DOHH2 (cell line): ENCODE data around the gene SLC52A3.

Experiments used
- H3F3A ChIP-seq: fragments of 200-600 bp; sonication (generic), shearing (Covaris generic); 2 replicates; pipeline ENCODE4 v1.6.0; 2016; ENCODE audit warnings: antibody characterized with exemption, mild to moderate bottlenecking; ENCODE audit not compliant: control insufficient read depth, insufficient read depth
- H3K27ac ChIP-seq: fragments of 200-600 bp; sonication (generic); 2 replicates; pipeline ENCODE4 v1.5.1; 2014; ENCODE audit warnings: low read depth, mild to moderate bottlenecking, low read length, moderate library complexity
- H3K27me3 ChIP-seq: fragments of 200-600 bp; sonication (generic); 2 replicates; pipeline ENCODE4 v1.6.1; 2014; ENCODE audit warnings: mild to moderate bottlenecking, low read length, mixed read lengths; ENCODE audit not compliant: control insufficient read depth
- H3K36me3 ChIP-seq: fragments of 200-600 bp; sonication (generic); 2 replicates; pipeline ENCODE4 v1.6.1; 2014; ENCODE audit warnings: mild to moderate bottlenecking, low read length, moderate library complexity, mixed read lengths; ENCODE audit not compliant: control insufficient read depth
- H3K4me1 ChIP-seq: fragments of 200-600 bp; sonication (generic); 2 replicates; pipeline ENCODE4 v1.6.1; 2014; ENCODE audit warnings: mild to moderate bottlenecking, low read length, mixed read lengths; ENCODE audit not compliant: control insufficient read depth
- H3K4me2 ChIP-seq: fragments of 200-600 bp; sonication (generic); 2 replicates; pipeline ENCODE4 v1.6.0; 2014; ENCODE audit warnings: mild to moderate bottlenecking, low read length, moderate library complexity
- H3K4me3 ChIP-seq: fragments of 200-600 bp; sonication (generic); 2 replicates; pipeline ENCODE4 v1.5.1; 2014; ENCODE audit warnings: mild to moderate bottlenecking, low read length, mixed read lengths
- H3K79me2 ChIP-seq: fragments of 200-600 bp; sonication (generic); 2 replicates; pipeline ENCODE4 v1.6.1; 2014; ENCODE audit warnings: mild to moderate bottlenecking, low read length, mixed read lengths; ENCODE audit not compliant: control insufficient read depth
- H3K9me2 ChIP-seq: fragments of 200-600 bp; sonication (generic); replicated peaks from 2 replicates; pipeline ENCODE4 v1.6.1; 2014; ENCODE audit warnings: mild to moderate bottlenecking, low read length, mixed read lengths; ENCODE audit not compliant: control insufficient read depth
- H3K9me3 ChIP-seq: fragments of 200-600 bp; sonication (generic); 2 replicates; pipeline ENCODE4 v1.6.1; 2014; ENCODE audit warnings: antibody characterized with exemption, low read length, mixed read lengths; ENCODE audit not compliant: control insufficient read depth, insufficient read depth
- H4K20me1 ChIP-seq: fragments of 200-600 bp; sonication (generic); 2 replicates; pipeline ENCODE4 v1.6.0; 2014; ENCODE audit warnings: low read depth, mild to moderate bottlenecking, antibody characterized with exemption, low read length, moderate library complexity; ENCODE audit not compliant: control insufficient read depth, insufficient read depth
- EZH2phosphoT487 ChIP-seq: fragments of 200-600 bp; sonication (generic); IDR thresholded peaks from 2 replicates; pipeline ENCODE4 v1.6.1; 2017; ENCODE audit warnings: borderline replicate concordance, mild to moderate bottlenecking, antibody characterized with exemption, low read length, moderate library complexity, mixed read lengths
- TF ChIP-seq, protein P1 (sequence below): fragments of 200-600 bp; sonication (generic); IDR thresholded peaks from one replicate; pipeline ENCODE4 v1.5.1; 2014; ENCODE audit warnings: antibody characterized with exemption, mild to moderate bottlenecking, low read depth, low read length; ENCODE audit not compliant: poor library complexity, severe bottlenecking

SLC52A3 gene

DNA sequence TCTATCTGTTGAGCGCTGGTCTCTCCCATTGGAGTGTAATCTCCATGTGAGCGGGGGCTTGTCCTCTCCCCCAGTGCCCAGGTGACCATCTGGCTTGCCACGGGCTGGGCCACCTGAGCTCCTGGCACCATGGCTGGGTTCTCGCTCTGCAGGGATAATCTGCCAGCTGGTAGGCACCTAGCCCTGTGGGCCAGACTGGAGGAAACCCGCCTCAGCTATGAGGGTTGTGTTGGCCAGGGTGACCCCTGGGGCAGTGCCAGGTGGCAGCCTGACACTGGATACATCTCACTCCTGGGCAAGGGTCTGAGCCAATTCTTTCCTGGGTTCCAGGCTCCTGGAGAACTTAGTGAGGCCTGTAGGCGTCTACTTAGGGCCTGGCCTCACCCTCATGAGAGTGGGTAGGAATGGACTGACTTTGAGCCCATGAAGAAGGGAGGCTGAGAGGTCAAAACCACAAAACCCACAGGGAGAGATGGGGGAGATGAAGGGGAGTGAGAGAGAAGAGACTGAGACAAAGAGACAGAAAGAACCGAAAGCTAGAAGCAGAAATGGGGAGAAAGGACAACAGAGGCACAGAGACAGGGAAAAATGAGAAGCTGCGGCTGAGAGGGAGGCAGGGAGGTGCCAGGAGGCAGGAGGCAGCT, 5.8 kb upstream of the SLC52A3 start:
- H3K27ac ChIP-seq, result no peak overlapping the region
- H3F3A ChIP-seq, result no peaks in the 10 kb centered on the region
- no peaks in the 10 kb centered on the region for H4K20me1 ChIP-seq
- H3K9me2 ChIP-seq, result no peaks in the 10 kb centered on the region
- no peaks in the 10 kb centered on the region for H3K27me3 ChIP-seq
- H3K4me1 ChIP-seq, result no peaks in the 10 kb centered on the region
- H3K4me3 ChIP-seq, result no peak overlapping the region
- H3K36me3 ChIP-seq, result no peaks in the 10 kb centered on the region
- no peak for TF ChIP-seq EZH2phosphoT487
- TF ChIP-seq, protein P1, sequence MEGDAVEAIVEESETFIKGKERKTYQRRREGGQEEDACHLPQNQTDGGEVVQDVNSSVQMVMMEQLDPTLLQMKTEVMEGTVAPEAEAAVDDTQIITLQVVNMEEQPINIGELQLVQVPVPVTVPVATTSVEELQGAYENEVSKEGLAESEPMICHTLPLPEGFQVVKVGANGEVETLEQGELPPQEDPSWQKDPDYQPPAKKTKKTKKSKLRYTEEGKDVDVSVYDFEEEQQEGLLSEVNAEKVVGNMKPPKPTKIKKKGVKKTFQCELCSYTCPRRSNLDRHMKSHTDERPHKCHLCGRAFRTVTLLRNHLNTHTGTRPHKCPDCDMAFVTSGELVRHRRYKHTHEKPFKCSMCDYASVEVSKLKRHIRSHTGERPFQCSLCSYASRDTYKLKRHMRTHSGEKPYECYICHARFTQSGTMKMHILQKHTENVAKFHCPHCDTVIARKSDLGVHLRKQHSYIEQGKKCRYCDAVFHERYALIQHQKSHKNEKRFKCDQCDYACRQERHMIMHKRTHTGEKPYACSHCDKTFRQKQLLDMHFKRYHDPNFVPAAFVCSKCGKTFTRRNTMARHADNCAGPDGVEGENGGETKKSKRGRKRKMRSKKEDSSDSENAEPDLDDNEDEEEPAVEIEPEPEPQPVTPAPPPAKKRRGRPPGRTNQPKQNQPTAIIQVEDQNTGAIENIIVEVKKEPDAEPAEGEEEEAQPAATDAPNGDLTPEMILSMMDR, result no peak
- H3K79me2 ChIP-seq, result no peaks in the 10 kb centered on the region
- H3K9me3 ChIP-seq, result no peaks in the 10 kb centered on the region
- no peak overlapping the region for H3K4me2 ChIP-seq

DNA sequence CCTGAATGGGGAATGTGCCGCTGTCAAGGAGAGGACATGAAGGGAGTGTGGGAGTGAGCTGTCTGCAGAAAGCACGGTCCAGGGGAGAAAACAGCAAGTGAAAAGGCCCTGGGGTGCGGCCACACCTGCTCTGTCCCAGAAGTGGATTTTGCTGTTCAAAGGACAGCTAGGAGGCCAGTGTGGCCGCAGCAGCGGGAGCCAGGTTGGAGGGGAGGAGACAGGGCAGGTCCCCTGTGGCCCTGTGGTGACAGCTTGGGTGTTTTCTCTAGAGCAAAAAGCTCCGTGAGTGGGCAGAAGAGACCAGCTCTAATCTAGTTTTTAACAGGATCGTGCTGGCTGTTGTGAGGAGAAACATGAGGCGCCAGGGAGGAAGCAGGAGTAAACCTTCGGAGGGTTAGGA, 4.5 kb upstream of the SLC52A3 start:
- no peaks in the 10 kb centered on the region for H3K36me3 ChIP-seq
- TF ChIP-seq, protein P1, result no peak
- no peak for TF ChIP-seq EZH2phosphoT487

DNA sequence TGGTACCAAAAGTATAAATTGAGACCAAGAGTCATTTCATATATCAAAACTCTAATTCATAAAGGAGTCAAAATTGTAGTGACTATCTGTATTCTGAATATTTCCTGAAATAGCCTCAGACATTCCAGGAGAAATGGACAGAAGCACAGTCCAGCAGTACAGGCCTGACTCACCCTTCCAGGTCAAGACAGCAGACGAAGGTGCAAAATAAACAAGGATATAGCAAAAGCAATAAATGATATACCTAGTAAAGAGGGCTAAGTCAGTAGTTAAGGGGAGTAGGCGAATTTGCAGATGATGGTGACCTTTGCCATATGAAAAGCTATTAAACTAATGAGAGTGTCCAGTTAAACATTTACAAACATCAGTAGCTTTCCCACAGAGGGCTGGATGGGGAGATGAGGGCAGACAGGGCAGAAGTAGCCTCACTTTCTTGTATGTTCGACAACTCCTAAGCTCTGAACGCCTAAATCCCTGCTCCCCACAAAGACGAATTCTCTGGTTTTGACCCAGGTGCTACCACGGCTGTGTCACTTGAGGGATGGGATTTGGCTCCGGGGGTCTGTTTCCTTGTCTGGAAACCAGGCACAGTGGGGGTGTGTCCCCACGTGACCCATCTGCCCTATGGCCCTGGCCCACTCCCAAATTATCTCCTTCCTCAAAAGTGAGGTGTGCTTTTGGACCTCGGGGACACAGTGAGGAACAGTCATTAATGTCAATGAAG, 3.6 kb upstream of the SLC52A3 start:
- no peak overlapping the region for H3K4me2 ChIP-seq
- H3K4me1 ChIP-seq, result no peaks in the 10 kb centered on the region
- H3K27ac ChIP-seq, result no peak overlapping the region
- no peak overlapping the region for H3K4me3 ChIP-seq
- no peaks in the 10 kb centered on the region for H3K36me3 ChIP-seq
- H3F3A ChIP-seq, result no peaks in the 10 kb centered on the region
- H3K79me2 ChIP-seq, result no peaks in the 10 kb centered on the region
- no peaks in the 10 kb centered on the region for H3K9me2 ChIP-seq
- TF ChIP-seq EZH2phosphoT487, result no peak
- TF ChIP-seq, protein P1, result no peak
- H3K27me3 ChIP-seq, result no peaks in the 10 kb centered on the region
- no peaks in the 10 kb centered on the region for H4K20me1 ChIP-seq
- no peaks in the 10 kb centered on the region for H3K9me3 ChIP-seq

More for the DNA sequence above, 4.5 kb upstream of the SLC52A3 start:
- Histone ChIP-seq H3K9me2 (no peaks in the 10 kb centered on the region), H3K79me2 (no peaks in the 10 kb centered on the region), H3K4me1 (no peaks in the 10 kb centered on the region), H3K4me2 (no peak overlapping the region), H3K4me3 (no peak overlapping the region), H3F3A (no peaks in the 10 kb centered on the region), H4K20me1 (no peaks in the 10 kb centered on the region), H3K27ac (no peak overlapping the region), H3K27me3 (no peaks in the 10 kb centered on the region), H3K9me3 (no peaks in the 10 kb centered on the region)
